Mesendoderm (in vitro differentiated cells): Measurements from ENCODE around the gene SF3B3.
"Not testable (repeated sequence)": the region's sequence is repeated elsewhere in the genome, so short reads cannot be mapped to it uniquely, and the experiment has no call there.

Source experiments
- DNase-seq: peaks from one replicate; pipeline ENCODE4 v3.0.0; 2013
- H2AK5ac ChIP-seq: 2 replicates; pipeline ENCODE4 v1.6.1; 2013; ENCODE audit warnings: low read length, inconsistent platforms
- H2BK120ac ChIP-seq: 2 replicates; pipeline ENCODE4 v1.6.1; 2013; ENCODE audit warnings: low read depth, mild to moderate bottlenecking, low read length, moderate library complexity, mixed read lengths
- H2BK15ac ChIP-seq: replicated peaks from 2 replicates; pipeline ENCODE4 v1.6.1; 2013; ENCODE audit warnings: low read depth, mild to moderate bottlenecking, moderate library complexity
- H2BK5ac ChIP-seq: 2 replicates; pipeline ENCODE4 v1.6.1; 2013; ENCODE audit warnings: low read length, inconsistent platforms
- H3K18ac ChIP-seq: 2 replicates; pipeline ENCODE4 v1.6.1; 2013; ENCODE audit warnings: mild to moderate bottlenecking, low read length, mixed read lengths
- H3K23ac ChIP-seq: one replicate; pipeline ENCODE4 v1.6.1; 2013; ENCODE audit warnings: low read length
- H3K27ac ChIP-seq: 2 replicates; pipeline ENCODE4 v1.5.1; 2013; ENCODE audit warnings: low read depth, mild to moderate bottlenecking, inconsistent platforms, low read length, moderate library complexity
- H3K27me3 ChIP-seq: 2 replicates; pipeline ENCODE4 v1.6.1; 2013; ENCODE audit warnings: low read length, control low read depth, mild to moderate bottlenecking, inconsistent platforms; ENCODE audit not compliant: insufficient read depth, poor library complexity
- H3K36me3 ChIP-seq: 2 replicates; pipeline ENCODE4 v1.6.1; 2013; ENCODE audit warnings: low read length, inconsistent platforms; ENCODE audit not compliant: control insufficient read depth, insufficient read depth
- H3K4ac ChIP-seq: one replicate; pipeline ENCODE4 v1.6.1; 2013; ENCODE audit warnings: low read depth, mild to moderate bottlenecking, low read length, moderate library complexity
- H3K4me1 ChIP-seq: 2 replicates; pipeline ENCODE4 v1.6.1; 2013; ENCODE audit warnings: low read depth, low read length, inconsistent platforms; ENCODE audit not compliant: control insufficient read depth
- H3K4me2 ChIP-seq: 2 replicates; pipeline ENCODE4 v1.6.1; 2013; ENCODE audit warnings: low read length
- H3K4me3 ChIP-seq: 2 replicates; pipeline ENCODE4 v1.5.1; 2013; ENCODE audit warnings: mild to moderate bottlenecking, low read length
- H3K56ac ChIP-seq: one replicate; pipeline ENCODE4 v1.6.1; 2013; ENCODE audit warnings: low read length
- H3K79me1 ChIP-seq: 2 replicates; pipeline ENCODE4 v1.6.1; 2013; ENCODE audit warnings: low read length, inconsistent platforms
- H3K79me2 ChIP-seq: 2 replicates; pipeline ENCODE4 v1.6.1; 2013; ENCODE audit warnings: mild to moderate bottlenecking, low read length; ENCODE audit not compliant: control insufficient read depth, insufficient read depth
- H3K9ac ChIP-seq: 2 replicates; pipeline ENCODE4 v1.6.1; 2013; ENCODE audit warnings: low read length, inconsistent platforms
- H4K5ac ChIP-seq: one replicate; pipeline ENCODE4 v1.6.1; 2013; ENCODE audit warnings: low read length
- H4K8ac ChIP-seq: one replicate; pipeline ENCODE4 v1.6.1; 2013; ENCODE audit warnings: low read depth, mild to moderate bottlenecking, control low read depth, low read length, moderate library complexity
- WGBS: extraction: QIAGEN DNeasy Blood & Tissue Kit; methylation state at CpG from one replicate; pipeline ENCODE4 v1.1.7; 2013; ENCODE audit warnings: low lambda C conversion rate, missing lambda C conversion rate; ENCODE audit not compliant: insufficient coverage; ENCODE audit errors: extremely low coverage; 5-methylcytosine and 5-hydroxymethylcytosine counted together

SF3B3 gene

GRCh38 chr16:70582280-70582978, 58.8 kb downstream of the SF3B3 start:
- no peak overlapping the region for H3K18ac ChIP-seq
- no peak overlapping the region for H2BK120ac ChIP-seq
- no peaks in the 10 kb centered on the region for H3K36me3 ChIP-seq
- H3K27ac ChIP-seq, result no peak overlapping the region
- DNase-seq, result peak; percentile 53
- H3K4me1 ChIP-seq, result no peaks in the 10 kb centered on the region
- H3K23ac ChIP-seq, result no peak overlapping the region
- no peaks in the 10 kb centered on the region for H3K27me3 ChIP-seq
- H4K8ac ChIP-seq, result no peak overlapping the region
- H3K4me2 ChIP-seq, result no peak overlapping the region
- no peak overlapping the region for H2BK5ac ChIP-seq
- H2BK15ac ChIP-seq, result no peak overlapping the region
- no peak overlapping the region for H2AK5ac ChIP-seq
- H3K56ac ChIP-seq, result no peak overlapping the region
- no peak overlapping the region for H3K4ac ChIP-seq
- H3K79me2 ChIP-seq, result no peaks in the 10 kb centered on the region
- WGBS, result no CpG with 5 or more reads among the region's 11 CpGs
- no peaks in the 10 kb centered on the region for H3K79me1 ChIP-seq
- no peak overlapping the region for H3K9ac ChIP-seq
- H4K5ac ChIP-seq, result no peak overlapping the region
- H3K4me3 ChIP-seq, result no peak overlapping the region

- Histone ChIP-seq H3K18ac (no peak overlapping the region), H3K4ac (no peak overlapping the region), H3K23ac (no peak overlapping the region), H3K27me3 (no peaks in the 10 kb centered on the region), H3K27ac (no peak overlapping the region), H2BK15ac (no peak overlapping the region), H3K79me1 (no peaks in the 10 kb centered on the region), H4K8ac (no peak overlapping the region), H3K4me1 (no peaks in the 10 kb centered on the region), H2BK120ac (no peak overlapping the region), H3K4me2 (no peak overlapping the region), H3K9ac (no peak overlapping the region), H4K5ac (no peak overlapping the region), H3K79me2 (no peaks in the 10 kb centered on the region), H2AK5ac (no peak overlapping the region), H3K56ac (no peak overlapping the region), H2BK5ac (no peak overlapping the region), H3K36me3 (no peaks in the 10 kb centered on the region), H3K4me3 (no peak overlapping the region)
- no peak for DNase-seq
- WGBS, result no CpG with 5 or more reads among the region's 9 CpGs
Observed at GRCh38 chr16:70586731-70587130, 63.1 kb downstream of the SF3B3 start.

- H2BK120ac ChIP-seq, result no peak overlapping the region
- H2BK15ac ChIP-seq, result no peak overlapping the region
- H3K4me2 ChIP-seq, result no peak overlapping the region
- no peaks in the 10 kb centered on the region for H3K36me3 ChIP-seq
- no peak overlapping the region for H3K18ac ChIP-seq
- H4K8ac ChIP-seq, result no peak overlapping the region
- H2AK5ac ChIP-seq, result no peak overlapping the region
- H3K27ac ChIP-seq, result no peak overlapping the region
- H3K23ac ChIP-seq, result no peak overlapping the region
- no peaks in the 10 kb centered on the region for H3K4me1 ChIP-seq
- no peak for DNase-seq
- H3K4me3 ChIP-seq, result no peak overlapping the region
- no CpG with 5 or more reads among the region's 4 CpGs for WGBS
- no peak overlapping the region for H3K4ac ChIP-seq
- H2BK5ac ChIP-seq, result no peak overlapping the region
- H4K5ac ChIP-seq, result no peak overlapping the region
- H3K27me3 ChIP-seq, result no peaks in the 10 kb centered on the region
- H3K79me1 ChIP-seq, result no peaks in the 10 kb centered on the region
- H3K56ac ChIP-seq, result no peak overlapping the region
- no peak overlapping the region for H3K9ac ChIP-seq
- H3K79me2 ChIP-seq, result no peaks in the 10 kb centered on the region
Observed at GRCh38 chr16:70588565-70588964, 64.9 kb downstream of the SF3B3 start.

- WGBS, result no CpG with 5 or more reads among the region's 3 CpGs
- H3K4me3 ChIP-seq, H2BK5ac ChIP-seq, H3K79me1 ChIP-seq, H3K23ac ChIP-seq, H3K4ac ChIP-seq, H2BK15ac ChIP-seq, H3K4me1 ChIP-seq, H4K8ac ChIP-seq, H3K9ac ChIP-seq, DNase-seq, H3K79me2 ChIP-seq, H3K27me3 ChIP-seq, H3K36me3 ChIP-seq, H3K56ac ChIP-seq, H4K5ac ChIP-seq, H2BK120ac ChIP-seq, H3K27ac ChIP-seq, H2AK5ac ChIP-seq, H3K18ac ChIP-seq, H3K4me2 ChIP-seq: not testable (repeated sequence)
Observed at GRCh38 chr16:70589416-70589815, 65.8 kb downstream of the SF3B3 start.

- Histone ChIP-seq H3K79me2 (no peaks in the 10 kb centered on the region), H3K4me3 (no peak overlapping the region), H3K23ac (no peak overlapping the region), H3K4ac (no peak overlapping the region), H4K8ac (no peak overlapping the region), H2BK120ac (no peak overlapping the region), H3K27me3 (no peaks in the 10 kb centered on the region), H3K79me1 (no peaks in the 10 kb centered on the region), H3K4me1 (no peaks in the 10 kb centered on the region), H4K5ac (no peak overlapping the region), H3K9ac (no peak overlapping the region), H3K36me3 (no peaks in the 10 kb centered on the region), H3K4me2 (no peak overlapping the region), H2AK5ac (no peak overlapping the region), H3K18ac (no peak overlapping the region), H2BK15ac (no peak overlapping the region), H3K56ac (no peak overlapping the region), H2BK5ac (no peak overlapping the region), H3K27ac (no peak overlapping the region)
- no peak for DNase-seq
- no CpG with 5 or more reads among the region's 10 CpGs for WGBS
Observed at GRCh38 chr16:70589998-70590471, 66.4 kb downstream of the SF3B3 start.
